PC-3 (cell line): Measurements from ENCODE around the gene CARNS1. TPM values are rescaled to one million over a fixed set of nuclear protein-coding genes. Genes with fewer than 3 reads are reported as not detected.

Experiments used
- ATAC-seq: fragments of 200-7000 bp; cut with Tn5 transposase; 2 replicates; pipeline ENCODE4 v1.9.1; 2020; ENCODE audit warnings: mild to moderate bottlenecking, moderate library complexity
- BruUV-seq: library from RNA; stranded (reverse); fragments of 400-500 nt; replicated peaks from 2 replicates; lab custom pipeline; 2021; lab: Mats Ljungman, UMichigan
- CTCF ChIA-PET: fragments of 300-600 bp; sonication (Branson Sonifier 250); formaldehyde crosslinking; loops from one replicate; lab custom pipeline; 2022; ENCODE audit warnings: antibody characterized with exemption; lab: Charles Lee
- POLR2A ChIA-PET: fragments of 300-600 bp; sonication (Branson Sonifier 250); formaldehyde crosslinking; loops from one replicate; lab custom pipeline; 2022; ENCODE audit warnings: antibody characterized with exemption; ENCODE audit not compliant: unreplicated experiment; lab: Charles Lee
- DNase-seq: peaks from one replicate; pipeline ENCODE4 v3.0.0-alpha.2; 2015
- H2AFZ ChIP-seq: fragments of 300-600 bp; sonication (generic); 2 replicates; pipeline ENCODE4 v1.6.0; 2016; ENCODE audit warnings: antibody characterized with exemption, low read length
- H3F3A ChIP-seq: fragments of 300-600 bp; sonication (generic); one replicate; pipeline ENCODE4 v1.6.0; 2017; ENCODE audit warnings: antibody characterized with exemption, low read length, control low read depth, mild to moderate bottlenecking; ENCODE audit not compliant: unreplicated experiment
- H3K27ac ChIP-seq: fragments of 300-600 bp; sonication (generic); 2 replicates; pipeline ENCODE4 v1.5.1; 2016; ENCODE audit warnings: mild to moderate bottlenecking, low read length
- H3K27me3 ChIP-seq: fragments of 300-600 bp; sonication (generic); 2 replicates; pipeline ENCODE4 v1.6.1; 2016; ENCODE audit warnings: low read length, mixed read lengths
- H3K36me3 ChIP-seq: fragments of 300-600 bp; sonication (generic); 2 replicates; pipeline ENCODE4 v1.6.1; 2016; ENCODE audit warnings: low read depth, mixed run types, low read length, mixed read lengths
- H3K4me1 ChIP-seq: fragments of 300-600 bp; sonication (generic); 2 replicates; pipeline ENCODE4 v1.5.1; 2016; ENCODE audit warnings: low read length; ENCODE audit not compliant: insufficient read depth
- H3K4me2 ChIP-seq: fragments of 300-600 bp; sonication (generic); 2 replicates; pipeline ENCODE4 v1.6.0; 2016; ENCODE audit warnings: low read length
- H3K4me3 ChIP-seq: fragments of 300-600 bp; sonication (generic); 2 replicates; pipeline ENCODE4 v1.5.1; 2016; ENCODE audit warnings: mild to moderate bottlenecking, low read length, mixed read lengths
- H3K79me2 ChIP-seq: fragments of 300-600 bp; sonication (generic); 2 replicates; pipeline ENCODE4 v1.6.1; 2017; ENCODE audit warnings: low read length, mixed read lengths
- H3K9ac ChIP-seq: fragments of 300-600 bp; sonication (generic); 2 replicates; pipeline ENCODE4 v1.6.0; 2016; ENCODE audit warnings: mild to moderate bottlenecking, low read length
- H3K9me2 ChIP-seq: fragments of 300-600 bp; sonication (generic); replicated peaks from 2 replicates; pipeline ENCODE4 v1.6.1; 2016; ENCODE audit warnings: mixed run types, low read length, mixed read lengths
- H3K9me3 ChIP-seq: fragments of 300-600 bp; sonication (generic); 2 replicates; pipeline ENCODE4 v1.6.1; 2016; ENCODE audit warnings: low read length, mixed read lengths
- H4K20me1 ChIP-seq: fragments of 300-600 bp; sonication (generic); 2 replicates; pipeline ENCODE4 v1.6.1; 2016; ENCODE audit warnings: low read length, mixed read lengths
- CTCF ChIP-seq: fragments of 300-600 bp; sonication (generic); conservative IDR thresholded peaks from 2 replicates; pipeline ENCODE4 v1.5.1; 2017; ENCODE audit warnings: antibody characterized with exemption, low read depth, mild to moderate bottlenecking, low read length
- EZH2 ChIP-seq: fragments of 300-600 bp; sonication (generic); IDR thresholded peaks from one replicate; pipeline ENCODE4 v1.6.1; 2017; ENCODE audit warnings: antibody characterized with exemption, mild to moderate bottlenecking, low read length; ENCODE audit not compliant: unreplicated experiment
- EZH2phosphoT487 ChIP-seq: fragments of 300-600 bp; sonication (generic); IDR thresholded peaks from 2 replicates; pipeline ENCODE4 v1.6.1; 2018; ENCODE audit warnings: mild to moderate bottlenecking, antibody characterized with exemption, low read length, borderline replicate concordance
- intact Hi-C: fragments of 100-400 bp; cut with micrococcal nuclease; formaldehyde crosslinking; loops from 2 replicates; pipeline ENCODE4 v1.9.0; 2023
- total RNA-seq: library from RNA; depleted of rRNA; stranded (reverse); fragments of >200 nt; gene quantifications from 2 replicates; pipeline ENCODE4 v1.2.3, GENCODE V29; 2014

The CARNS1 gene
- total RNA-seq, 1 experiment from 2014 or later = 0.22 TPM

- Histone ChIP-seq H4K20me1 (peaks cover 13% of the 10 kb centered on the region; the same call in 1 of the 2 replicates), H2AFZ (no peak overlapping the region), H3K36me3 (peaks cover under 1% of the 10 kb centered on the region; the same call in 1 of the 2 replicates), H3K9ac (no peak overlapping the region), H3K79me2 (peaks cover 19% of the 10 kb centered on the region), H3K4me2 (no peak overlapping the region), H3K9me3 (no peaks in the 10 kb centered on the region), H3F3A (no peaks in the 10 kb centered on the region), H3K27ac (no peak overlapping the region), H3K4me1 (peaks cover 11% of the 10 kb centered on the region), H3K27me3 (no peaks in the 10 kb centered on the region), H3K9me2 (no peaks in the 10 kb centered on the region), H3K4me3 (no peak overlapping the region)
- DNase-seq (no peak), ATAC-seq (no peak)
- CTCF ChIA-PET = no interaction called here
- intact Hi-C loops = no loop called here
- TF ChIP-seq EZH2 (no peak), CTCF (no peak), EZH2phosphoT487 (no peak)
- no TSS peak for BruUV-seq
- POLR2A ChIA-PET = no interaction called here
Measured at GRCh38 chr11:67404515-67405195, 10.8 kb upstream of the CARNS1 start.

- Histone ChIP-seq H4K20me1 (peaks cover 11% of the 10 kb centered on the region; the same call in 1 of the 2 replicates), H2AFZ (no peak overlapping the region), H3F3A (no peaks in the 10 kb centered on the region), H3K27me3 (no peaks in the 10 kb centered on the region), H3K36me3 (no peaks in the 10 kb centered on the region), H3K27ac (no peak overlapping the region), H3K4me2 (no peak overlapping the region), H3K4me1 (peaks cover 9% of the 10 kb centered on the region), H3K4me3 (no peak overlapping the region), H3K9ac (no peak overlapping the region), H3K79me2 (peaks cover 14% of the 10 kb centered on the region), H3K9me3 (no peaks in the 10 kb centered on the region), H3K9me2 (no peaks in the 10 kb centered on the region)
- no peak for ATAC-seq
- BruUV-seq = no TSS peak
- ChIA-PET CTCF (no interaction called here), POLR2A (interaction anchor here (0.5 kb wide), 1 partner anchor 29 kb away, joined by 3 read pairs; no protein-coding TSS in a partner anchor)
- no peak for DNase-seq
- TF ChIP-seq EZH2phosphoT487 (no peak), CTCF (no peak), EZH2 (no peak)
- intact Hi-C loops = no loop called here
Measured at GRCh38 chr11:67405196-67405567, 10.3 kb upstream of the CARNS1 start.

- intact Hi-C loops = no loop called here
- DNase-seq (no peak), ATAC-seq (no peak)
- Histone ChIP-seq H3K9ac (no peak overlapping the region), H3K9me2 (no peaks in the 10 kb centered on the region), H3K79me2 (peaks cover 7% of the 10 kb centered on the region), H3K4me2 (no peak overlapping the region), H3K27ac (no peak overlapping the region), H4K20me1 (peaks cover 5% of the 10 kb centered on the region; the same call in 1 of the 2 replicates), H3K36me3 (no peaks in the 10 kb centered on the region), H3F3A (no peaks in the 10 kb centered on the region), H3K27me3 (no peaks in the 10 kb centered on the region), H2AFZ (no peak overlapping the region), H3K4me3 (no peak overlapping the region), H3K9me3 (no peaks in the 10 kb centered on the region), H3K4me1 (peaks cover 4% of the 10 kb centered on the region)
- TF ChIP-seq EZH2phosphoT487 (no peak), EZH2 (no peak), CTCF (no peak)
- POLR2A ChIA-PET = interaction anchor here (0.5 kb wide), 1 partner anchor 29 kb away, joined by 3 read pairs; no protein-coding TSS in a partner anchor
- CTCF ChIA-PET = no interaction called here
- no TSS peak for BruUV-seq
Measured at GRCh38 chr11:67405688-67406339, 9.7 kb upstream of the CARNS1 start.
